Memory B cell (primary cell): ENCODE measurements around the gene DUSP5.

Experiments used
- ATAC-seq: fragments of 150-1000 bp; cut with Tn5 transposase; 2 replicates; pipeline ENCODE4 v1.10.0; 2021; ENCODE audit warnings: low read depth, mild to moderate bottlenecking, moderate library complexity
- DNase-seq, 2 donors: peaks; one replicate each; pipeline ENCODE4 v3.0.0; 2022; ENCODE audit warnings: low spot score in 2 of 2
- H3K27ac Mint-ChIP-seq: one replicate; pipeline ENCODE4 v1.8.0; 2022; ENCODE audit warnings: mild to moderate bottlenecking, moderate library complexity, mixed read lengths
- H3K27me3 Mint-ChIP-seq: one replicate; pipeline ENCODE4 v1.8.0; 2022; ENCODE audit warnings: mixed read lengths
- H3K36me3 Mint-ChIP-seq: one replicate; pipeline ENCODE4 v1.8.0; 2022; ENCODE audit warnings: mild to moderate bottlenecking, mixed read lengths
- H3K4me1 Mint-ChIP-seq: one replicate; pipeline ENCODE4 v1.8.0; 2022; ENCODE audit warnings: mixed read lengths
- H3K4me3 Mint-ChIP-seq: one replicate; pipeline ENCODE4 v1.8.0; 2022; ENCODE audit warnings: mild to moderate bottlenecking, moderate library complexity, mixed read lengths
- H3K9me3 Mint-ChIP-seq: one replicate; pipeline ENCODE4 v1.8.0; 2022; ENCODE audit warnings: mixed read lengths

Gene DUSP5

DNA sequence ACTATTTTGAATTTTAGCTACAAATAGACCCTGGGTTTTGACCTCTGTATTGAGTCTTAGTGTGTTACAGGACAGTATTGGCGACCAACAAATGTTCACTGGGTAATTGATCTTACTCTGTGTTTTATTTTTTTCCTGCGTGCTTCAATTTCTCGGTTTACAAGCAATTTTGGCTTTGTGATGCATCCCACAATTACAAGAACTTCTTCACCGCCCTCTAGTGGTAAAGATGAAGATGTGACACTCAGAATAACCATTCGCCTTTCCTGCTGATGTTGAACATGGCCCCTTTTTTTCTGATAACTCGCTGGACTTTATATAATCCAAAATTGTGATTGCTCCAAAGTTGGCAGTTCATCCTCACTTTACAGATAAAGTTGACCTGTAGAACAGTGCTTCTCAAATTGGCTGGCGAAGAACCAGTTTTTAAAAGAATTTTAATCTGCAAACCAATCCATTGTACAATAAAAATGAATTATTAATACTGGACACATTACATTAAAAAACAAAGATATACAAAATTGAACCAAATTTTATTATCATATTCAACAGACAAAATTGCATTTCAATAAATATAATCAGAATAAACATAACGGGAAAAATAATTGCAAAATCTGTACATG lies 49.5 kb downstream of the DUSP5 start:
- Mint-ChIP-seq H3K4me3 (no peak overlapping the region), H3K36me3 (no peaks in the 10 kb centered on the region), H3K9me3 (no peaks in the 10 kb centered on the region), H3K27me3 (peaks cover 11% of the 10 kb centered on the region), H3K27ac (no peak overlapping the region), H3K4me1 (peaks cover 4% of the 10 kb centered on the region)
- DNase-seq (peak in 1 of 2 donors; percentile 58), ATAC-seq (peak; percentile 78)

DNA sequence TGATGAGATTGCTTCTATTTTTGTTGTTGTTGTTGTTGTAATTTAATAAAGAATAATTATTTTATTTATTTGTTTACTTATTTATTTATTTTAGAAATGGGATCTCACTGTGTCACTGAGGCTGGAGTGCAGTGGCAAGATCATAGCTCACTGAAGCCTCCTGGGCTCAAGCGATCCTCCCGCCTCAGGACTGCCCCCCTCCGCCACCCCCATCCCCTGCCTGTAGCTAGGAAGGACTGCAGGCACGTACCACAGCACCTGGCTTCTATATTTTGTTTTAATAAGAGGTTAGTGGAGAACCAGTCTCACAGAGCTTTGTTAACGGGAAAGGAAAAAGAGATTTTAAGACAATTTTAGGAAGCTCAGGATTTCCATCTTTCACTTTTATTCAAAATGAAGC lies 50.3 kb downstream of the DUSP5 start:
- peaks cover 11% of the 10 kb centered on the region for H3K27me3 Mint-ChIP-seq
- no peak overlapping the region for H3K4me3 Mint-ChIP-seq
- H3K27ac Mint-ChIP-seq, result no peak overlapping the region
- no peaks in the 10 kb centered on the region for H3K9me3 Mint-ChIP-seq
- no peak for DNase-seq
- peaks cover 4% of the 10 kb centered on the region for H3K4me1 Mint-ChIP-seq
- no peak for ATAC-seq
- no peaks in the 10 kb centered on the region for H3K36me3 Mint-ChIP-seq

DNA sequence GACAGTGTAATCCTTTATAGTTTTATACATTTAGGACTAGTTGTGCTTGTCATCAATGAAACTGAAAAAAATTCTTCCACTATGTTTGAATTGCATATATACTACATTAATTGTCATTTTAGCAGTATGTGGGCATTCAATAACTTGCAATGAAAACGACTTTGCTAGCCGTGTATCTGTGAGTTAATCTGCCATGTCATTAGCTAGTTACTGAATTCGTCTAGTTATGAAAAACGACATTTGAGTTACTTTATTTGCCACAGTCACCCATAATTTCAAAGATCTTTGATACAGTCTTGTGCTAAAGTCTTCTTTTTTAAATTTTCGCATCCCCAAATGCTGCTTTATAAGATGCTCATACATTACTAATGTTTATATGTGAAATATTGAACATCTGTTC lies 51.5 kb downstream of the DUSP5 start:
- DNase-seq (no peak), ATAC-seq (no peak)
- H3K9me3 Mint-ChIP-seq, result no peaks in the 10 kb centered on the region
- H3K27ac Mint-ChIP-seq, result no peak overlapping the region
- H3K27me3 Mint-ChIP-seq, result peaks cover 11% of the 10 kb centered on the region
- peaks cover 4% of the 10 kb centered on the region for H3K4me1 Mint-ChIP-seq
- no peaks in the 10 kb centered on the region for H3K36me3 Mint-ChIP-seq
- H3K4me3 Mint-ChIP-seq, result no peak overlapping the region

DNA sequence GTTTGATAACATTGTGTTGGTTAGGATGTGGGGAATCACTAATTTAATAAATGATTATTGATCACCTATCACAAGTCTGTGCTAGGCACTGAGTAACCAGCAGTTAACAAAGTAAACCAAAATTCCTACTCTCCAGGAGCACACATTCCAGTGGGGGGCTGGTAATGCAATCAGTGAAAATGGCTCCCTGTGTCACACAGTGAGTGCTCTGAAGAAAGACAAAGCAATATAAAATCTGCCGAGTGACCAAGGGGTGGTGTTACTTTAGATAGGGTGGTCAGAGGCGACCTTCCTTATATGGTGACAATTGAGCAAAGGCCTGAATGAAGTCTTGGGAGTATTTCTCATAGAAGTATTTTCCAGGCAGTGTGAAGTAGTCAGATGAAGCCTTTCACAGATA lies 56.2 kb downstream of the DUSP5 start:
- ATAC-seq (no peak), DNase-seq (no peak)
- H3K36me3 Mint-ChIP-seq, result no peaks in the 10 kb centered on the region
- H3K27me3 Mint-ChIP-seq, result peaks cover 11% of the 10 kb centered on the region
- no peak overlapping the region for H3K27ac Mint-ChIP-seq
- no peak overlapping the region for H3K4me3 Mint-ChIP-seq
- no peaks in the 10 kb centered on the region for H3K9me3 Mint-ChIP-seq
- peaks cover 6% of the 10 kb centered on the region for H3K4me1 Mint-ChIP-seq

DNA sequence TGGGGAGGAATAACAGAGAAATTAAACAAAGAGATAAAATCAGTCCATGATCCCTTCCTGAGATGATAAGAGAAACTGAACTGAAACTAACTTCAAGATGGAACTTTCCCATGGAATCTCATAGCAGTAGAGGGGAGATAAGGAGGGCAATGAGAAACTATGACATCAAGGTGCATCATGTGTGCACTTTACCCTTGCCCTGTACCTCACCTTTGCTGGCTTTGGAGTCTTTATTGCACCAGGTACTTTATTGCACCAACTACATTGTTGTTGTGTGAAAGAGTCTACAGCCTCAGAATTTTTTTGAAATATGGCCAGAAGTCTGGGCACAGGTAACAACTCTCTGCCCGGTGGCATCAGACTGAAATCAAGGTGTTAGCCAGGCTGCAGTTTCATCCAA lies 58.6 kb downstream of the DUSP5 start:
- no peak overlapping the region for H3K27ac Mint-ChIP-seq
- H3K4me1 Mint-ChIP-seq, result peaks cover 6% of the 10 kb centered on the region
- peaks cover 10% of the 10 kb centered on the region for H3K27me3 Mint-ChIP-seq
- H3K4me3 Mint-ChIP-seq, result no peak overlapping the region
- H3K9me3 Mint-ChIP-seq, result no peaks in the 10 kb centered on the region
- no peaks in the 10 kb centered on the region for H3K36me3 Mint-ChIP-seq
- no peak for DNase-seq
- ATAC-seq, result no peak

DNA sequence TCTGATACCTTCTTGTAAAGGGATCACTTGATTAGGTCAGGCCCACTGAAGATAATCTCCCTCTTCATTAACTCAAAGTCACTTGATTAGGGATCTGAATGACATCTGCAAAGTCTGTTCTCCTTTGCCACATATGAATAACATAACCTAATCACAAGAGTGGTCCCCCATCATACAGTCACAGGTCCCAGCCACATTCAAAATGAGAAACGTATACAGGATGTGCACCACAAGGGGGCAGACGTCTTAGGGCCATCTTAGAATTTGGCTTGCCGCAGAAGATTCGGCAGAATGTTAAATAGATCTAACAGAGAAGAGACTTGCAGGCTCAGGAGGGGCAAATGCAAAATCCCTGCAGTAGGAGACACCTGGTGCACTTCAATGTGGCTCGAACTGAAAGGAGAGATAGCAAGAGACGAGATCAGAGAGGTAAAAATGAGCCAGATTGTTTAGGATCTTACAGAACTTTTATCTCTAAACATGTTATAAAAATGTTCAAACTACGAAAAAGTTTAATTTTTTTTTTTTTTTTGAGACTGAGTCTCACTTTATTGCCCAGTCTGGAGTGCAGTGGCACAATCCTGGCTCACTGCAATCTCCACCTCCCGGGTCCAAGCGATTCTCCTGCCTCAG lies 59.4 kb downstream of the DUSP5 start:
- ATAC-seq (peak; percentile 86), DNase-seq (peak; percentile 45 to 52)
- Mint-ChIP-seq H3K27ac (no peak overlapping the region), H3K4me3 (no peak overlapping the region), H3K36me3 (no peaks in the 10 kb centered on the region), H3K27me3 (peaks cover 3% of the 10 kb centered on the region), H3K4me1 (peaks cover 6% of the 10 kb centered on the region), H3K9me3 (no peaks in the 10 kb centered on the region)

DNA sequence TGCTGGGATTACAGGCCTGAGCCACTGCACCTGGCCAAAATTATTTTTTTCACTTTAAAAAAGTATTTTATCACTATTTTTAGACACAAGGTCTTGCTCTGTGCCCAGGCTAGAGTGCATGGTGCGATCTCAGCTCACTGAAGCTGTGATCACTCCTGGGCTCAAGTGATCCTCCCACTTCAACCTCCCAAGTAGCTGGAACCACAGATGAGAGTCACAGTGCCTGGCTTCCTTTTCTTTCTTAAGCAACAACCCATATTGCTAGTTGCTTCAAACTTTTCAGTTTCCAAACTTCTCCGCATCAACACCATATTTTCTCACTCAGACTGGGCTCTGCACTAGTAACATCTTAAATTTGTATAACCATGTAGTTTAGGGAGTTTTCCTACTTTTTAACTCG lies 60.3 kb downstream of the DUSP5 start:
- H3K27me3 Mint-ChIP-seq, result peaks cover 3% of the 10 kb centered on the region

DNA sequence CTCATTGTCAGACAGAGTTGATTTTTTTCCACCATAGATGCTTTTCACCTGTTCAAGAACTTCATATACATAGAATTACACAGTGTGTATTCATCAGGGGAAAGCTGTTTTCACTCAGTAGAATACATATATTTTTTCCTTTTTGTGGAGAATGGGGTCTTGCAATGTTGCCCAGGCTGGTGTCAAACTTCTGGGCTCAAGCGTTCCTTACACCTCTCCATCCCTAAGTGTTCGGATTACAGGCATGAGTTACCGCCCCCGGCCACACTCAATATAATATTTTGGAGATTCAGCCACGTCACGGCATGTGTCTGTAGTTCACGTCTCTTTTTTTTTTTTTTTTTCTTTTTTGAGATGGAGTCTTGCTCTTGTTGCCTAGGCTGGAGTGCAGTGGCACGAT lies 62.3 kb downstream of the DUSP5 start:
- Mint-ChIP-seq H3K36me3 (no peaks in the 10 kb centered on the region), H3K4me3 (no peak overlapping the region), H3K9me3 (no peaks in the 10 kb centered on the region), H3K27me3 (peaks cover 3% of the 10 kb centered on the region), H3K4me1 (peaks cover 6% of the 10 kb centered on the region), H3K27ac (no peak overlapping the region)
- ATAC-seq, result no peak
- no peak for DNase-seq

More for the DNA sequence above, 60.3 kb downstream of the DUSP5 start:
- DNase-seq, result no peak
- Mint-ChIP-seq H3K27ac (no peak overlapping the region), H3K36me3 (no peaks in the 10 kb centered on the region), H3K9me3 (no peaks in the 10 kb centered on the region), H3K4me1 (peaks cover 6% of the 10 kb centered on the region), H3K4me3 (no peak overlapping the region)
- no peak for ATAC-seq
